SK-N-SH (cell line): Measurements from ENCODE around the gene ENDOG. TPM values are rescaled to one million over a fixed set of nuclear protein-coding genes. Genes with fewer than 3 reads are reported as not detected.

Experiments
- CTCF ChIA-PET: fragments of 300-600, 350-600 bp; formaldehyde crosslinking; extraction: SDS; loops from one replicate; lab custom pipeline; 2021; lab: Yijun Ruan, JAX
- POLR2A ChIA-PET: fragments of 350-600 bp; sonication (Branson Sonifier 250); formaldehyde crosslinking; extraction: SDS; loops from one replicate; lab custom pipeline; 2020; ENCODE audit warnings: antibody characterized with exemption, inconsistent platforms; lab: Yijun Ruan, JAX
- DNase-seq: peaks from one replicate; pipeline ENCODE4 v3.0.0; 2012
- H2AFZ ChIP-seq: fragments of 200-600 bp; sonication (generic); 2 replicates; pipeline ENCODE4 v1.8.1; 2016; ENCODE audit warnings: antibody characterized with exemption, mild to moderate bottlenecking, low read depth
- H3F3A ChIP-seq: fragments of 200-600 bp; sonication (generic); replicated peaks from 2 replicates; pipeline ENCODE3; 2016; ENCODE audit warnings: antibody characterized with exemption, mild to moderate bottlenecking; ENCODE audit not compliant: insufficient read depth
- H3K27ac ChIP-seq, 2 experiments: fragments of 200-500 bp in 1 of 2; fragments of 200-600 bp in 1 of 2; sonication (Bioruptor generic) in 1 of 2; sonication (generic), shearing (Covaris generic) in 1 of 2; 2 replicates each; pipeline versions ENCODE4 v1.5.1 to v1.6.1; 2014 to 2016; ENCODE audit warnings: low read depth in 2 of 2, inconsistent platforms in 1 of 2, low read length in 1 of 2, mild to moderate bottlenecking in 1 of 2, mixed read lengths in 1 of 2
- H3K27me3 ChIP-seq: fragments of 200-600 bp; sonication (generic), shearing (Covaris generic); 2 replicates; pipeline ENCODE4 v1.6.1; 2016; ENCODE audit warnings: mixed run types; ENCODE audit not compliant: insufficient read depth
- H3K36me3 ChIP-seq, 2 experiments: fragments of 200-500 bp in 1 of 2; fragments of 200-600 bp in 1 of 2; sonication (Bioruptor generic) in 1 of 2; sonication (generic) in 1 of 2; replicated peaks in 1 of 2; 2 replicates each; pipeline versions ENCODE3 to v1.5.1; 2014 to 2016; ENCODE audit warnings: low read length in 1 of 2, mild to moderate bottlenecking in 1 of 2; ENCODE audit not compliant: insufficient read depth in 2 of 2, control insufficient read depth in 1 of 2
- H3K4me1 ChIP-seq, 2 experiments: fragments of 200-500 bp in 1 of 2; fragments of 200-600 bp in 1 of 2; sonication (Bioruptor generic) in 1 of 2; sonication (generic), shearing (Covaris generic) in 1 of 2; 2 replicates each; pipeline versions ENCODE4 v1.5.1 to v1.6.1; 2014 to 2016; ENCODE audit warnings: low read depth in 1 of 2, low read length in 1 of 2, mixed run types in 1 of 2; ENCODE audit not compliant: insufficient read depth in 2 of 2, control insufficient read depth in 1 of 2
- H3K4me2 ChIP-seq: fragments of 200-600 bp; sonication (generic), shearing (Covaris generic); 2 replicates; pipeline ENCODE4 v1.6.1; 2017; ENCODE audit warnings: mixed run types
- H3K4me3 ChIP-seq, 2 experiments: fragments of 200-500 bp in 1 of 2; fragments of 200-600 bp in 1 of 2; sonication (Bioruptor generic) in 1 of 2; sonication (generic), shearing (Covaris generic) in 1 of 2; 2 replicates each; pipeline versions ENCODE4 v1.5.1 to v1.8.1; 2014 to 2016; ENCODE audit warnings: low read depth in 2 of 2, inconsistent platforms in 1 of 2, low read length in 1 of 2, mild to moderate bottlenecking in 1 of 2, mixed read lengths in 1 of 2, moderate library complexity in 1 of 2
- H3K79me2 ChIP-seq: fragments of 200-600 bp; sonication (generic); 2 replicates; pipeline ENCODE4 v1.8.1; 2017; ENCODE audit warnings: mild to moderate bottlenecking; ENCODE audit not compliant: insufficient read depth
- H3K9ac ChIP-seq: fragments of 200-600 bp; sonication (generic); 2 replicates; pipeline ENCODE4 v1.6.1; 2017; ENCODE audit warnings: mixed run types
- H3K9me2 ChIP-seq: fragments of 200-600 bp; sonication (generic); 2 replicates; pipeline ENCODE4 v1.6.1; 2017; ENCODE audit warnings: mixed run types
- H3K9me3 ChIP-seq: fragments of 200-600 bp; sonication (generic); 2 replicates; pipeline ENCODE4 v1.6.1; 2017; ENCODE audit warnings: mixed run types, mild to moderate bottlenecking, moderate library complexity
- H4K20me1 ChIP-seq: fragments of 200-600 bp; sonication (generic); 2 replicates; pipeline ENCODE4 v1.6.1; 2017; ENCODE audit warnings: mild to moderate bottlenecking, mixed run types; ENCODE audit not compliant: insufficient read depth
- CHD2 ChIP-seq: fragments of 150-350 bp; IDR thresholded peaks from 2 replicates; pipeline ENCODE4 v1.6.1; 2018; ENCODE audit warnings: low read length; ENCODE audit not compliant: partially characterized antibody
- EP300 ChIP-seq, 2 experiments: IDR thresholded peaks; 2 replicates each; pipeline versions ENCODE4 v1.4.0 to v1.6.1; 2012; ENCODE audit warnings: borderline replicate concordance in 1 of 2, low read depth in 1 of 2, low read length in 1 of 2
- EZH2phosphoT487 ChIP-seq: fragments of 200-600 bp; sonication (generic); IDR thresholded peaks from 2 replicates; pipeline ENCODE4 v1.6.1; 2017; ENCODE audit warnings: low read depth, mixed run types, mild to moderate bottlenecking, antibody characterized with exemption, moderate library complexity, borderline replicate concordance
- GABPA ChIP-seq: IDR thresholded peaks from 2 replicates; pipeline ENCODE4 v1.4.0; 2012; ENCODE audit warnings: low read depth, mild to moderate bottlenecking
- JUND ChIP-seq: IDR thresholded peaks from 2 replicates; pipeline ENCODE4 v1.4.0; 2012
- NRF1 ChIP-seq: IDR thresholded peaks from 2 replicates; pipeline ENCODE4 v1.6.1; 2012; ENCODE audit warnings: low read depth, mild to moderate bottlenecking, low read length
- SIN3A ChIP-seq: IDR thresholded peaks from 2 replicates; pipeline ENCODE4 v1.6.1; 2012; ENCODE audit warnings: low read depth, mild to moderate bottlenecking, low read length, moderate library complexity, borderline replicate concordance
- SMC3 ChIP-seq: IDR thresholded peaks from 2 replicates; pipeline ENCODE4 v1.6.1; 2012; ENCODE audit warnings: low read depth, low read length, improper control_type of control experiment
- TCF12 ChIP-seq: IDR thresholded peaks from 2 replicates; pipeline ENCODE4 v1.4.0; 2012
- YY1 ChIP-seq: IDR thresholded peaks from 2 replicates; pipeline ENCODE4 v1.4.0; 2012; ENCODE audit warnings: low read depth, mild to moderate bottlenecking
- WGBS: methylation state at CpG from one replicate; pipeline ENCODE4 v1.1.6; 2017; ENCODE audit warnings: low lambda C conversion rate; 5-methylcytosine and 5-hydroxymethylcytosine counted together
- polyA plus RNA-seq, 3 experiments: library from polyadenylated mRNA; depleted of rRNA; stranded (reverse); fragments of >200 nt; gene quantifications; 2 replicates each; pipeline ENCODE4 v1.2.3, GENCODE V29; 2012
- TF ChIP-seq, protein P1 (sequence below): IDR thresholded peaks from 2 replicates; pipeline ENCODE4 v1.4.0; 2012; ENCODE audit warnings: low read depth
- TF ChIP-seq, protein P2 (sequence below): IDR thresholded peaks from 2 replicates; pipeline ENCODE4 v1.4.0; 2012; ENCODE audit warnings: low read depth, borderline replicate concordance
- TF ChIP-seq, protein P3 (sequence below): IDR thresholded peaks from 2 replicates; pipeline ENCODE4; 2012
- TF ChIP-seq, protein P4 (sequence below): fragments of 150-350 bp; IDR thresholded peaks from 2 replicates; pipeline ENCODE4 v1.6.1; 2016; ENCODE audit warnings: mild to moderate bottlenecking, low read depth, low read length

Gene ENDOG
- polyA plus RNA-seq, 1 of the 3 experiments (the other 2 are of a cell fraction), result 26.6 TPM

DNA sequence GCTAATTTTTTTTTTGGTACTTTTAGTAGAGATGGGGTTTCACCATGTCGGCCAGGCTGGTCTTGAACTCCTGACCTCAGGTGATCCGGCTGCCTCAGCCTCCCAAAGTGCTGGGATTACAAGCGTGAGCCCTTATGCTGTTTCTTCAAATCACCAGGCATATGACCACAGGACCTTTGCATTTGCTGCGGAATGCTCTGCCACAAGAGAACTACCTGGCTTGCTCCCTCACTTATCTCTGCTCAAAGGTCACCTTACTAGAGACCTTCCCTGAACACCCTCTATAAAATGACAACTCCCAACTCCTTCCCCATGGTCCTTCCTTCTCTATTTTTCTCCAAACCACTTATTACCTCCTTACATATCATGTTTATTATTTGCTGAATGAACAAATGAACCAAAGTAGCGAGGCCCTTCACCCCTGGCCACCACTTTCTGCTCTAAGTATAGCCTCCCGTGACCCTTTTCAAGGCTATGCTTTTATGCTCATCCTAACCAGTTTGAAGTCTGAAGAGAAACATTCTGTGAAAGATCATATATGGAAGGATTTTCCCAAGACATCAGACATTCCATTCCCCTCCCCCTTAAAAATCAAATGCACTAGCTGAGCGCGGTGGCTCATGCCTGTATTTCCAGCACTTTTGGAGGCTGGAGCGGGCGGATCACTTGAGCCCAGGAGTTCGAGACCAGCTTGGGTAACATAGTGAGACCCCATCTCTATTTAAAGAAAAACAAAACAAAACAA, 47.8 kb upstream of the ENDOG start:
- H4K20me1 ChIP-seq, result no peaks in the 10 kb centered on the region
- peaks cover 0 to 5% of the 10 kb centered on the region in 2 experiments for H3K36me3 ChIP-seq
- 80% methylated on average over 11 of the region's 11 CpGs for WGBS
- no peaks in the 10 kb centered on the region for H3K9me2 ChIP-seq
- no peaks in the 10 kb centered on the region for H3K27me3 ChIP-seq
- H3K9me3 ChIP-seq, result no peaks in the 10 kb centered on the region
- H3K27ac ChIP-seq, result peak overlapping the region in 1 of 2 experiments; percentile 81; a peak in 1 of 4 replicates
- peaks cover 11% of the 10 kb centered on the region for H3F3A ChIP-seq
- peak overlapping the region; percentile 88 for H3K9ac ChIP-seq
- no peak for TF ChIP-seq CHD2
- TF ChIP-seq, protein P1, sequence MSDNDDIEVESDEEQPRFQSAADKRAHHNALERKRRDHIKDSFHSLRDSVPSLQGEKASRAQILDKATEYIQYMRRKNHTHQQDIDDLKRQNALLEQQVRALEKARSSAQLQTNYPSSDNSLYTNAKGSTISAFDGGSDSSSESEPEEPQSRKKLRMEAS, result no peak
- TF ChIP-seq EZH2phosphoT487, result no peak
- TF ChIP-seq NRF1, result no peak
- TF ChIP-seq JUND, result no peak
- TF ChIP-seq SMC3, result no peak
- TF ChIP-seq, protein P2, sequence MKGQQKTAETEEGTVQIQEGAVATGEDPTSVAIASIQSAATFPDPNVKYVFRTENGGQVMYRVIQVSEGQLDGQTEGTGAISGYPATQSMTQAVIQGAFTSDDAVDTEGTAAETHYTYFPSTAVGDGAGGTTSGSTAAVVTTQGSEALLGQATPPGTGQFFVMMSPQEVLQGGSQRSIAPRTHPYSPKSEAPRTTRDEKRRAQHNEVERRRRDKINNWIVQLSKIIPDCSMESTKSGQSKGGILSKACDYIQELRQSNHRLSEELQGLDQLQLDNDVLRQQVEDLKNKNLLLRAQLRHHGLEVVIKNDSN, result no peak
- no peak for TF ChIP-seq YY1
- TF ChIP-seq, protein P3, sequence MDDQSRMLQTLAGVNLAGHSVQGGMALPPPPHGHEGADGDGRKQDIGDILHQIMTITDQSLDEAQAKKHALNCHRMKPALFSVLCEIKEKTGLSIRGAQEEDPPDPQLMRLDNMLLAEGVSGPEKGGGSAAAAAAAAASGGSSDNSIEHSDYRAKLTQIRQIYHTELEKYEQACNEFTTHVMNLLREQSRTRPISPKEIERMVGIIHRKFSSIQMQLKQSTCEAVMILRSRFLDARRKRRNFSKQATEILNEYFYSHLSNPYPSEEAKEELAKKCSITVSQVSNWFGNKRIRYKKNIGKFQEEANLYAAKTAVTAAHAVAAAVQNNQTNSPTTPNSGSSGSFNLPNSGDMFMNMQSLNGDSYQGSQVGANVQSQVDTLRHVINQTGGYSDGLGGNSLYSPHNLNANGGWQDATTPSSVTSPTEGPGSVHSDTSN, result no peak
- no peak for TF ChIP-seq GABPA
- no peak for TF ChIP-seq TCF12
- no peak for TF ChIP-seq EP300 (IDR thresholded peaks at IDR 0.05; ENCODE audit: borderline replicate concordance in 1 of 2, low read depth in 1 of 2, low read length in 1 of 2)
- TF ChIP-seq SIN3A, result no peak
- TF ChIP-seq, protein P4, sequence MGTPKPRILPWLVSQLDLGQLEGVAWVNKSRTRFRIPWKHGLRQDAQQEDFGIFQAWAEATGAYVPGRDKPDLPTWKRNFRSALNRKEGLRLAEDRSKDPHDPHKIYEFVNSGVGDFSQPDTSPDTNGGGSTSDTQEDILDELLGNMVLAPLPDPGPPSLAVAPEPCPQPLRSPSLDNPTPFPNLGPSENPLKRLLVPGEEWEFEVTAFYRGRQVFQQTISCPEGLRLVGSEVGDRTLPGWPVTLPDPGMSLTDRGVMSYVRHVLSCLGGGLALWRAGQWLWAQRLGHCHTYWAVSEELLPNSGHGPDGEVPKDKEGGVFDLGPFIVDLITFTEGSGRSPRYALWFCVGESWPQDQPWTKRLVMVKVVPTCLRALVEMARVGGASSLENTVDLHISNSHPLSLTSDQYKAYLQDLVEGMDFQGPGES, result no peak
- TF ChIP-seq, all 33 proteins: peak for 0
- Histone ChIP-seq H3K4me1 (peaks cover 0 to 7% of the 10 kb centered on the region in 2 experiments; a peak in 1 of 4 replicates), H2AFZ (peak overlapping the region; percentile 94; the same call in 1 of the 2 replicates), H3K4me2 (peak overlapping the region; percentile 99), H3K4me3 (peak overlapping the region; percentile 71 to 90), H3K79me2 (peaks cover 27% of the 10 kb centered on the region)
- ChIA-PET POLR2A (interaction anchor here (0.6 kb wide), 1 partner anchor 54 kb away, joined by 7 read pairs; no protein-coding TSS in a partner anchor), CTCF (interaction anchor here (0.7 to 1.2 kb wide), 6 partner anchors 30 to 135 kb away, joined by 3 to 7 read pairs (median 4); no protein-coding TSS in a partner anchor)
- DNase-seq, result no peak
